H9 (cell line): ENCODE measurements around the gene RRAD. TPM values are rescaled to one million over a fixed set of nuclear protein-coding genes. Genes with fewer than 3 reads are reported as not detected.

Source experiments
- DNase-seq: peaks from one replicate; pipeline ENCODE4 v3.0.0-alpha.2; 2017
- H2AFZ ChIP-seq: one replicate; pipeline ENCODE4 v1.6.1; 2013; ENCODE audit warnings: mild to moderate bottlenecking, low read length, control low read depth, moderate library complexity
- H2AK5ac ChIP-seq: 2 replicates; pipeline ENCODE4 v1.6.1; 2013; ENCODE audit warnings: low read length, control low read depth, mixed read lengths; ENCODE audit not compliant: insufficient read length
- H2BK120ac ChIP-seq: one replicate; pipeline ENCODE4 v1.6.1; 2013; ENCODE audit warnings: low read depth, mild to moderate bottlenecking, low read length, control low read depth, inconsistent platforms; ENCODE audit not compliant: poor library complexity, severe bottlenecking
- H2BK12ac ChIP-seq: 2 replicates; pipeline ENCODE4 v1.6.1; 2013; ENCODE audit warnings: low read length, control low read depth, mixed read lengths, low read depth; ENCODE audit not compliant: insufficient read length
- H2BK15ac ChIP-seq: 2 replicates; pipeline ENCODE4 v1.6.1; 2013; ENCODE audit warnings: low read depth, low read length, control low read depth
- H2BK20ac ChIP-seq: one replicate; pipeline ENCODE4 v1.6.1; 2013; ENCODE audit warnings: low read depth, mild to moderate bottlenecking, low read length, control low read depth, inconsistent platforms; ENCODE audit not compliant: poor library complexity, severe bottlenecking
- H2BK5ac ChIP-seq: 2 replicates; pipeline ENCODE4 v1.6.1; 2013; ENCODE audit warnings: low read length, control low read depth, mixed read lengths; ENCODE audit not compliant: insufficient read length
- H3K14ac ChIP-seq: 2 replicates; pipeline ENCODE4 v1.6.1; 2013; ENCODE audit warnings: low read length, control low read depth; ENCODE audit not compliant: insufficient read depth
- H3K18ac ChIP-seq: 2 replicates; pipeline ENCODE4 v1.6.1; 2013; ENCODE audit warnings: low read depth, mild to moderate bottlenecking, mixed read lengths, low read length, control low read depth; ENCODE audit not compliant: insufficient read length
- H3K23ac ChIP-seq: 2 replicates; pipeline ENCODE4 v1.6.1; 2013; ENCODE audit warnings: low read length, control low read depth, mixed read lengths, low read depth; ENCODE audit not compliant: insufficient read length
- H3K23me2 ChIP-seq: 2 replicates; pipeline ENCODE4 v1.6.1; 2013; ENCODE audit warnings: low read depth, mild to moderate bottlenecking, mixed read lengths, low read length, control low read depth; ENCODE audit not compliant: insufficient read length, poor library complexity, severe bottlenecking
- H3K27ac ChIP-seq: 2 replicates; pipeline ENCODE4 v1.5.1; 2013; ENCODE audit warnings: low read length, control low read depth, mixed read lengths, low read depth; ENCODE audit not compliant: insufficient read length
- H3K27me3 ChIP-seq: 2 replicates; pipeline ENCODE4 v1.6.1; 2013; ENCODE audit warnings: low read length, control low read depth, inconsistent platforms; ENCODE audit not compliant: insufficient read depth
- H3K4ac ChIP-seq: 2 replicates; pipeline ENCODE4 v1.6.1; 2013; ENCODE audit warnings: low read depth, mild to moderate bottlenecking, control low read depth, inconsistent platforms, low read length, moderate library complexity
- H3K4me1 ChIP-seq: 2 replicates; pipeline ENCODE4 v1.6.1; 2013; ENCODE audit warnings: low read length, control low read depth, inconsistent platforms; ENCODE audit not compliant: insufficient read depth
- H3K4me2 ChIP-seq: 2 replicates; pipeline ENCODE4 v1.6.1; 2013; ENCODE audit warnings: low read length, control low read depth, mixed read lengths; ENCODE audit not compliant: insufficient read length, insufficient read depth
- H3K56ac ChIP-seq: 2 replicates; pipeline ENCODE4 v1.6.1; 2013; ENCODE audit warnings: low read depth, mild to moderate bottlenecking, mixed read lengths, low read length, control low read depth; ENCODE audit not compliant: insufficient read length
- H3K79me1 ChIP-seq: 2 replicates; pipeline ENCODE4 v1.6.1; 2013; ENCODE audit warnings: low read depth, mild to moderate bottlenecking, moderate library complexity, low read length, control low read depth, inconsistent platforms; ENCODE audit not compliant: insufficient read depth, poor library complexity, severe bottlenecking
- H3K79me2 ChIP-seq: 2 replicates; pipeline ENCODE4 v1.6.1; 2013; ENCODE audit warnings: low read length, control low read depth, inconsistent platforms; ENCODE audit not compliant: insufficient read depth
- H3K9ac ChIP-seq: 2 replicates; pipeline ENCODE4 v1.6.1; 2013; ENCODE audit warnings: low read length, control low read depth, mixed read lengths; ENCODE audit not compliant: insufficient read length; ENCODE audit errors: extremely low read depth
- H3K9me3 ChIP-seq: one replicate; pipeline ENCODE4 v1.6.1; 2013; ENCODE audit warnings: low read depth, low read length, inconsistent platforms; ENCODE audit not compliant: control insufficient read depth
- H3T11ph ChIP-seq: one replicate; pipeline ENCODE4 v1.6.1; 2013; ENCODE audit warnings: mild to moderate bottlenecking, low read length, control low read depth, inconsistent platforms
- H4K20me1 ChIP-seq: one replicate; pipeline ENCODE4 v1.6.1; 2013; ENCODE audit not compliant: control insufficient read depth, insufficient read length, insufficient read depth
- H4K5ac ChIP-seq: 2 replicates; pipeline ENCODE4 v1.6.1; 2013; ENCODE audit warnings: low read depth, mild to moderate bottlenecking, mixed read lengths, low read length, control low read depth; ENCODE audit not compliant: insufficient read length
- H4K8ac ChIP-seq: replicated peaks from 2 replicates; pipeline ENCODE4 v1.6.1; 2013; ENCODE audit warnings: low read length, control low read depth, mixed read lengths, low read depth; ENCODE audit not compliant: insufficient read length
- H4K91ac ChIP-seq: 2 replicates; pipeline ENCODE4 v1.6.1; 2013; ENCODE audit warnings: low read depth, mild to moderate bottlenecking, moderate library complexity, mixed read lengths, low read length, control low read depth; ENCODE audit not compliant: insufficient read length
- H3K27ac Mint-ChIP-seq, 3 experiments: 2 replicates in 2 of 3; 3 replicates in 1 of 3; pipeline ENCODE4 v1.8.0; 2020 to 2021; ENCODE audit warnings: mixed read lengths in 3 of 3, mild to moderate bottlenecking in 1 of 3, moderate library complexity in 1 of 3
- H3K27me3 Mint-ChIP-seq: 2 replicates; pipeline ENCODE4 v1.8.0; 2021; ENCODE audit warnings: low read depth, mild to moderate bottlenecking, moderate library complexity, mixed read lengths
- H3K36me3 Mint-ChIP-seq, 3 experiments: 2 replicates in 2 of 3; 3 replicates in 1 of 3; pipeline ENCODE4 v1.8.0; 2020 to 2021; ENCODE audit warnings: low read depth in 3 of 3, mixed read lengths in 3 of 3; ENCODE audit not compliant: insufficient read depth in 1 of 3
- H3K4me1 Mint-ChIP-seq, 2 experiments: 2 replicates each; pipeline ENCODE4 v1.8.0; 2020; ENCODE audit warnings: mixed read lengths in 2 of 2
- H3K4me3 Mint-ChIP-seq, 2 experiments: 2 replicates in 1 of 2; 3 replicates in 1 of 2; pipeline ENCODE4 v1.8.0; 2020 to 2021; ENCODE audit warnings: mild to moderate bottlenecking in 2 of 2, mixed read lengths in 2 of 2, moderate library complexity in 1 of 2
- H3K9me3 Mint-ChIP-seq, 2 experiments: 2 replicates in 1 of 2; 3 replicates in 1 of 2; pipeline ENCODE4 v1.8.0; 2020; ENCODE audit warnings: mild to moderate bottlenecking in 2 of 2, mixed read lengths in 2 of 2, moderate library complexity in 1 of 2
- WGBS: extraction: QIAGEN DNeasy Blood & Tissue Kit; methylation state at CpG from one replicate; pipeline ENCODE4 v1.1.7; 2013; ENCODE audit warnings: missing lambda C conversion rate, low lambda C conversion rate, mixed read lengths; ENCODE audit not compliant: insufficient read length; ENCODE audit errors: extremely low coverage; 5-methylcytosine and 5-hydroxymethylcytosine counted together
- total RNA-seq: library from RNA; stranded (reverse); gene quantifications from 2 replicates; pipeline ENCODE4 v1.2.1, GENCODE V29; 2021
- TF ChIP-seq, protein P1 (sequence below): fragments of 200-600 bp; sonication (generic); conservative IDR thresholded peaks from 3 replicates; pipeline ENCODE4 v1.8.0; 2021; ENCODE audit warnings: antibody characterized with exemption, mild to moderate bottlenecking

RRAD gene
- total RNA-seq, 1 experiment from 2014 or later = 0.72 TPM

DNA sequence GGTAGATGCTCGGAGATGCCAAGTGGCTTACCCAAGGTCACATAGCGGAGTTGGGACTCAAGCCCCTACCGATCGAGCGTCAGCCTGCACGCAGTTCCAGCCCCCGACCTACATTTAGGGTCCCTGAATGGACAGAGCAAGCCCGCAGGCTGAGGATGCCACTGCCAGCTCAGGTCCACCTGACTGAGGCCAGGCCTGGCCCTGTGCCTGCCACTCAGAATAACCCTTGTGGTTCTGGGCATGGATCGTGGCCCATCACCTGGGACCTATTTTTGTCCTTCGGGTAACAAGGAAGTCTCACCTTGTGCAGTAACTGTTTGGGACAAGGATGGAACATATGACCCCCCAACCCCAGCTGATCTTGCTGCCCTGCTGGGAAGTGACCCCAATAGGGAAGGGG, 23.7 kb downstream of the RRAD start:
- Mint-ChIP-seq H3K9me3 (no peaks in the 10 kb centered on the region), H3K27me3 (peaks cover 7% of the 10 kb centered on the region), H3K36me3 (no peaks in the 10 kb centered on the region), H3K27ac (no peak overlapping the region), H3K4me1 (peaks cover 10 to 21% of the 10 kb centered on the region in 2 experiments), H3K4me3 (no peak overlapping the region)
- H2BK15ac ChIP-seq = no peak overlapping the region
- H2AK5ac ChIP-seq = no peak overlapping the region
- no peaks in the 10 kb centered on the region for H3K23me2 ChIP-seq
- no peaks in the 10 kb centered on the region for H3K79me1 ChIP-seq
- no peak overlapping the region for H4K91ac ChIP-seq
- no peak overlapping the region for H2BK12ac ChIP-seq
- no peaks in the 10 kb centered on the region for H3K27me3 ChIP-seq
- H2BK5ac ChIP-seq = no peak overlapping the region
- no peak overlapping the region for H3K4ac ChIP-seq
- no peak overlapping the region for H3K23ac ChIP-seq
- WGBS = no CpG with 5 or more reads among the region's 10 CpGs
- H2BK20ac ChIP-seq = no peak overlapping the region
- no peak overlapping the region for H3K18ac ChIP-seq
- no peak overlapping the region for H3K56ac ChIP-seq
- H4K20me1 ChIP-seq = no peaks in the 10 kb centered on the region
- no peak overlapping the region for H3K27ac ChIP-seq
- no peaks in the 10 kb centered on the region for H3K4me1 ChIP-seq
- TF ChIP-seq, protein P1, sequence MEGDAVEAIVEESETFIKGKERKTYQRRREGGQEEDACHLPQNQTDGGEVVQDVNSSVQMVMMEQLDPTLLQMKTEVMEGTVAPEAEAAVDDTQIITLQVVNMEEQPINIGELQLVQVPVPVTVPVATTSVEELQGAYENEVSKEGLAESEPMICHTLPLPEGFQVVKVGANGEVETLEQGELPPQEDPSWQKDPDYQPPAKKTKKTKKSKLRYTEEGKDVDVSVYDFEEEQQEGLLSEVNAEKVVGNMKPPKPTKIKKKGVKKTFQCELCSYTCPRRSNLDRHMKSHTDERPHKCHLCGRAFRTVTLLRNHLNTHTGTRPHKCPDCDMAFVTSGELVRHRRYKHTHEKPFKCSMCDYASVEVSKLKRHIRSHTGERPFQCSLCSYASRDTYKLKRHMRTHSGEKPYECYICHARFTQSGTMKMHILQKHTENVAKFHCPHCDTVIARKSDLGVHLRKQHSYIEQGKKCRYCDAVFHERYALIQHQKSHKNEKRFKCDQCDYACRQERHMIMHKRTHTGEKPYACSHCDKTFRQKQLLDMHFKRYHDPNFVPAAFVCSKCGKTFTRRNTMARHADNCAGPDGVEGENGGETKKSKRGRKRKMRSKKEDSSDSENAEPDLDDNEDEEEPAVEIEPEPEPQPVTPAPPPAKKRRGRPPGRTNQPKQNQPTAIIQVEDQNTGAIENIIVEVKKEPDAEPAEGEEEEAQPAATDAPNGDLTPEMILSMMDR = no peak
- no peak overlapping the region for H2AFZ ChIP-seq
- no peaks in the 10 kb centered on the region for H3K79me2 ChIP-seq
- H3K9me3 ChIP-seq = no peaks in the 10 kb centered on the region
- H3K9ac ChIP-seq = no peak overlapping the region
- H4K8ac ChIP-seq = no peak overlapping the region
- H2BK120ac ChIP-seq = no peak overlapping the region
- H4K5ac ChIP-seq = no peak overlapping the region
- DNase-seq = no peak
- H3K14ac ChIP-seq = no peak overlapping the region
- H3K4me2 ChIP-seq = no peak overlapping the region
- H3T11ph ChIP-seq = no peak overlapping the region
